GM23338 (cell line): Measurements from ENCODE around the gene UNC5C. TPM values are rescaled to one million over a fixed set of nuclear protein-coding genes. Genes with fewer than 3 reads are reported as not detected.

Experiments used
- ATAC-seq: fragments of 200-7000 bp; cut with Tn5 transposase; 3 replicates; pipeline ENCODE4 v1.9.1; 2020
- DNase-seq: peaks from one replicate; pipeline ENCODE4 v3.0.0-alpha.2; 2015; ENCODE audit warnings: low spot score
- H2AFZ ChIP-seq: fragments of 200-600 bp; sonication (generic); 2 replicates; pipeline ENCODE4 v1.8.0; 2016; ENCODE audit warnings: antibody characterized with exemption, mild to moderate bottlenecking, moderate library complexity
- H3F3A ChIP-seq: fragments of 200-600 bp; sonication (generic); replicated peaks from 2 replicates; pipeline ENCODE4 v1.8.0; 2017; ENCODE audit warnings: antibody characterized with exemption, mixed run types, low read depth
- H3K27ac ChIP-seq: fragments of 200-600 bp; sonication (generic); 2 replicates; pipeline ENCODE4 v1.6.1; 2016; ENCODE audit warnings: low read depth
- H3K27me3 ChIP-seq: fragments of 200-600 bp; sonication (generic); 2 replicates; pipeline ENCODE4 v1.8.0; 2016; ENCODE audit warnings: mild to moderate bottlenecking, mixed run types, moderate library complexity; ENCODE audit not compliant: insufficient read depth
- H3K36me3 ChIP-seq: fragments of 200-600 bp; sonication (generic); 2 replicates; pipeline ENCODE4 v1.8.0; 2016; ENCODE audit warnings: mild to moderate bottlenecking; ENCODE audit not compliant: insufficient read depth
- H3K4me1 ChIP-seq: fragments of 200-600 bp; sonication (generic); 2 replicates; pipeline ENCODE4 v1.8.0; 2016; ENCODE audit warnings: mild to moderate bottlenecking, moderate library complexity; ENCODE audit not compliant: insufficient read depth
- H3K4me2 ChIP-seq: fragments of 200-600 bp; sonication (generic); 2 replicates; pipeline ENCODE4 v1.7.1; 2017; ENCODE audit warnings: mixed run types
- H3K4me3 ChIP-seq: fragments of 200-600 bp; sonication (generic); 2 replicates; pipeline ENCODE4 v1.6.1; 2016; ENCODE audit warnings: mixed run types
- H3K79me2 ChIP-seq: fragments of 200-600 bp; sonication (generic); replicated peaks from 2 replicates; pipeline ENCODE4 v1.8.0; 2017; ENCODE audit warnings: mild to moderate bottlenecking; ENCODE audit not compliant: insufficient read depth
- H3K9me2 ChIP-seq: fragments of 200-600 bp; sonication (generic); 2 replicates; pipeline ENCODE4 v1.8.0; 2017; ENCODE audit not compliant: insufficient read depth
- H4K20me1 ChIP-seq: fragments of 200-600 bp; sonication (generic); replicated peaks from 2 replicates; pipeline ENCODE4 v1.8.0; 2017; ENCODE audit warnings: mild to moderate bottlenecking; ENCODE audit not compliant: insufficient read depth
- H3K27ac Mint-ChIP-seq: 2 replicates; pipeline ENCODE4 v1.8.0; 2020; ENCODE audit warnings: inconsistent platforms, mild to moderate bottlenecking, moderate library complexity, mixed read lengths
- H3K27me3 Mint-ChIP-seq: 3 replicates; pipeline ENCODE4 v1.8.0; 2022; ENCODE audit warnings: low read depth, mild to moderate bottlenecking, moderate library complexity, mixed read lengths, inconsistent platforms; ENCODE audit not compliant: insufficient read depth, poor library complexity
- H3K36me3 Mint-ChIP-seq: 3 replicates; pipeline ENCODE4 v1.8.0; 2021; ENCODE audit warnings: low read depth, mild to moderate bottlenecking, inconsistent platforms, moderate library complexity, mixed read lengths
- H3K4me1 Mint-ChIP-seq: 3 replicates; pipeline ENCODE4 v1.8.0; 2020; ENCODE audit warnings: mild to moderate bottlenecking, inconsistent platforms, mixed read lengths
- H3K4me3 Mint-ChIP-seq: 3 replicates; pipeline ENCODE4 v1.8.0; 2021; ENCODE audit warnings: moderate library complexity, mild to moderate bottlenecking, inconsistent platforms, mixed read lengths
- H3K9me3 Mint-ChIP-seq: 3 replicates; pipeline ENCODE4 v1.8.0; 2020; ENCODE audit warnings: moderate library complexity, mild to moderate bottlenecking, inconsistent platforms, mixed read lengths
- polyA plus RNA-seq: library from polyadenylated mRNA; unstranded; fragments of >200 nt; fragmentation: Nextera tagmentation; extraction: Ambion mirVana; gene quantifications from 2 replicates; pipeline ENCODE4 v1.2.1, GENCODE V29; 2016
- total RNA-seq: library from RNA; depleted of rRNA; stranded (reverse); fragments of >200 nt; shearing (Covaris generic); gene quantifications from 2 replicates; pipeline ENCODE4 v1.2.3, GENCODE V29; 2014
- TF ChIP-seq, protein P1 (sequence below): IDR thresholded peaks from 2 replicates; pipeline ENCODE4 v1.6.1; 2016; ENCODE audit warnings: antibody characterized with exemption
- TF ChIP-seq, protein P2 (sequence below), 2 experiments: fragments of 200-600 bp in 1 of 2; sonication (generic) in 1 of 2; conservative IDR thresholded peaks; 2 replicates each; pipeline versions ENCODE4 v1.5.1 to v1.6.1; 2016 to 2017; ENCODE audit warnings: antibody characterized with exemption in 2 of 2, low read depth in 2 of 2, mild to moderate bottlenecking in 2 of 2, moderate library complexity in 1 of 2
- TF ChIP-seq, protein P3 (sequence below): fragments of 250-450 bp; sonication (Bioruptor Pico); IDR thresholded peaks from 2 replicates; pipeline ENCODE4 v1.5.0; 2020; ENCODE audit warnings: mild to moderate bottlenecking, moderate library complexity

UNC5C gene
- total and polyA plus RNA-seq, 2 experiments from 2014 or later, result 0.08 to 0.21 TPM

DNA sequence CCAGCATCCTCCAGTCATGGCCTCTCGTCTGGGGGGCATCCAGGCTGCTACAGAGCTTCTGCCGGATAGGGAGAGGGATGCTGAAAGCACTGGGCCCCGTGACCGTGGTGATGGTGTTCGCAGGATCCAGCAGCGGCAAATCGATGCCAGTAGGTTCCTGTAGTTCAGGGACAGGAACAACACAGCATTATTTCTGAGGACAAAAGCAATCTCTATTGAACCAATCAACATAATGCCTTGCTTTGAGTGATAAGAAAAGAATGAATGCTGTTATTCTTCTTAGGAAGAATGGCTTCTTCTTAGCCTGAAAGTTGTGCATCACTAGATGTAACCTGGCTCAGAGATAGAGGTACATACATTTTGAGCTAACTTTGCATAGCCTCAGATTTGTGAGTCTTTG is 378.6 kb downstream of the UNC5C start (continued):
- TF ChIP-seq, protein P1, sequence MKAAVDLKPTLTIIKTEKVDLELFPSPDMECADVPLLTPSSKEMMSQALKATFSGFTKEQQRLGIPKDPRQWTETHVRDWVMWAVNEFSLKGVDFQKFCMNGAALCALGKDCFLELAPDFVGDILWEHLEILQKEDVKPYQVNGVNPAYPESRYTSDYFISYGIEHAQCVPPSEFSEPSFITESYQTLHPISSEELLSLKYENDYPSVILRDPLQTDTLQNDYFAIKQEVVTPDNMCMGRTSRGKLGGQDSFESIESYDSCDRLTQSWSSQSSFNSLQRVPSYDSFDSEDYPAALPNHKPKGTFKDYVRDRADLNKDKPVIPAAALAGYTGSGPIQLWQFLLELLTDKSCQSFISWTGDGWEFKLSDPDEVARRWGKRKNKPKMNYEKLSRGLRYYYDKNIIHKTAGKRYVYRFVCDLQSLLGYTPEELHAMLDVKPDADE, result no peak

DNA sequence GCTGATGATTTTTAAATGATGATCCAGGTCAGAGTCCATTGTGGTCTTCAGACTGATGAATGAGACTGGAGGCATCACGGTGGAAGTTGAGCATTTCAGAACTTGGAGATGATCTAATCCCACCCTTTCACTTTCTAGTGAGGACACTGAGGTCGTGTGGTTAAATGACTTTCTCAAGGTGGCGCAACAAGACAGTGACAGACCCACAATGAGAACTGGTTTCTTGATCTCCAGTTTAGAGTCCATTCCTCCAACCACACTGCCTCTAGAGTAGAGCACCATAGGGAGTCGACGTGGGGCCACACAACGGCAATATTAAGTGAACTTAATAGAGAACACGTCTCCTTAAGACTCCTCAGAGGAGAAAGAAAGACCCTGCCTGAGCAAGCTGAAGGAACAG is 381.0 kb downstream of the UNC5C start:
- Mint-ChIP-seq H3K4me1 (no peaks in the 10 kb centered on the region), H3K4me3 (no peak overlapping the region), H3K27me3 (no peaks in the 10 kb centered on the region), H3K9me3 (peaks cover 5% of the 10 kb centered on the region; the same call in 1 of the 3 replicates), H3K36me3 (no peaks in the 10 kb centered on the region; the same call in 2 of the 3 replicates), H3K27ac (no peak overlapping the region)
- DNase-seq (no peak), ATAC-seq (no peak)
- Histone ChIP-seq H3K27ac (no peak overlapping the region), H2AFZ (no peak overlapping the region), H3K36me3 (no peaks in the 10 kb centered on the region), H3K27me3 (no peaks in the 10 kb centered on the region), H3K79me2 (no peaks in the 10 kb centered on the region), H3K4me3 (no peak overlapping the region), H3K4me2 (no peak overlapping the region), H3K9me2 (no peaks in the 10 kb centered on the region), H3K4me1 (no peaks in the 10 kb centered on the region), H3F3A (no peaks in the 10 kb centered on the region), H4K20me1 (no peaks in the 10 kb centered on the region)
- TF ChIP-seq, protein P2, sequence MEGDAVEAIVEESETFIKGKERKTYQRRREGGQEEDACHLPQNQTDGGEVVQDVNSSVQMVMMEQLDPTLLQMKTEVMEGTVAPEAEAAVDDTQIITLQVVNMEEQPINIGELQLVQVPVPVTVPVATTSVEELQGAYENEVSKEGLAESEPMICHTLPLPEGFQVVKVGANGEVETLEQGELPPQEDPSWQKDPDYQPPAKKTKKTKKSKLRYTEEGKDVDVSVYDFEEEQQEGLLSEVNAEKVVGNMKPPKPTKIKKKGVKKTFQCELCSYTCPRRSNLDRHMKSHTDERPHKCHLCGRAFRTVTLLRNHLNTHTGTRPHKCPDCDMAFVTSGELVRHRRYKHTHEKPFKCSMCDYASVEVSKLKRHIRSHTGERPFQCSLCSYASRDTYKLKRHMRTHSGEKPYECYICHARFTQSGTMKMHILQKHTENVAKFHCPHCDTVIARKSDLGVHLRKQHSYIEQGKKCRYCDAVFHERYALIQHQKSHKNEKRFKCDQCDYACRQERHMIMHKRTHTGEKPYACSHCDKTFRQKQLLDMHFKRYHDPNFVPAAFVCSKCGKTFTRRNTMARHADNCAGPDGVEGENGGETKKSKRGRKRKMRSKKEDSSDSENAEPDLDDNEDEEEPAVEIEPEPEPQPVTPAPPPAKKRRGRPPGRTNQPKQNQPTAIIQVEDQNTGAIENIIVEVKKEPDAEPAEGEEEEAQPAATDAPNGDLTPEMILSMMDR (conservative IDR thresholded peaks at IDR 0.05; ENCODE audit: low read depth in 2 of 2), result peak; percentile 13 to 70; a peak in 3 of 4 replicates
- TF ChIP-seq, protein P3, sequence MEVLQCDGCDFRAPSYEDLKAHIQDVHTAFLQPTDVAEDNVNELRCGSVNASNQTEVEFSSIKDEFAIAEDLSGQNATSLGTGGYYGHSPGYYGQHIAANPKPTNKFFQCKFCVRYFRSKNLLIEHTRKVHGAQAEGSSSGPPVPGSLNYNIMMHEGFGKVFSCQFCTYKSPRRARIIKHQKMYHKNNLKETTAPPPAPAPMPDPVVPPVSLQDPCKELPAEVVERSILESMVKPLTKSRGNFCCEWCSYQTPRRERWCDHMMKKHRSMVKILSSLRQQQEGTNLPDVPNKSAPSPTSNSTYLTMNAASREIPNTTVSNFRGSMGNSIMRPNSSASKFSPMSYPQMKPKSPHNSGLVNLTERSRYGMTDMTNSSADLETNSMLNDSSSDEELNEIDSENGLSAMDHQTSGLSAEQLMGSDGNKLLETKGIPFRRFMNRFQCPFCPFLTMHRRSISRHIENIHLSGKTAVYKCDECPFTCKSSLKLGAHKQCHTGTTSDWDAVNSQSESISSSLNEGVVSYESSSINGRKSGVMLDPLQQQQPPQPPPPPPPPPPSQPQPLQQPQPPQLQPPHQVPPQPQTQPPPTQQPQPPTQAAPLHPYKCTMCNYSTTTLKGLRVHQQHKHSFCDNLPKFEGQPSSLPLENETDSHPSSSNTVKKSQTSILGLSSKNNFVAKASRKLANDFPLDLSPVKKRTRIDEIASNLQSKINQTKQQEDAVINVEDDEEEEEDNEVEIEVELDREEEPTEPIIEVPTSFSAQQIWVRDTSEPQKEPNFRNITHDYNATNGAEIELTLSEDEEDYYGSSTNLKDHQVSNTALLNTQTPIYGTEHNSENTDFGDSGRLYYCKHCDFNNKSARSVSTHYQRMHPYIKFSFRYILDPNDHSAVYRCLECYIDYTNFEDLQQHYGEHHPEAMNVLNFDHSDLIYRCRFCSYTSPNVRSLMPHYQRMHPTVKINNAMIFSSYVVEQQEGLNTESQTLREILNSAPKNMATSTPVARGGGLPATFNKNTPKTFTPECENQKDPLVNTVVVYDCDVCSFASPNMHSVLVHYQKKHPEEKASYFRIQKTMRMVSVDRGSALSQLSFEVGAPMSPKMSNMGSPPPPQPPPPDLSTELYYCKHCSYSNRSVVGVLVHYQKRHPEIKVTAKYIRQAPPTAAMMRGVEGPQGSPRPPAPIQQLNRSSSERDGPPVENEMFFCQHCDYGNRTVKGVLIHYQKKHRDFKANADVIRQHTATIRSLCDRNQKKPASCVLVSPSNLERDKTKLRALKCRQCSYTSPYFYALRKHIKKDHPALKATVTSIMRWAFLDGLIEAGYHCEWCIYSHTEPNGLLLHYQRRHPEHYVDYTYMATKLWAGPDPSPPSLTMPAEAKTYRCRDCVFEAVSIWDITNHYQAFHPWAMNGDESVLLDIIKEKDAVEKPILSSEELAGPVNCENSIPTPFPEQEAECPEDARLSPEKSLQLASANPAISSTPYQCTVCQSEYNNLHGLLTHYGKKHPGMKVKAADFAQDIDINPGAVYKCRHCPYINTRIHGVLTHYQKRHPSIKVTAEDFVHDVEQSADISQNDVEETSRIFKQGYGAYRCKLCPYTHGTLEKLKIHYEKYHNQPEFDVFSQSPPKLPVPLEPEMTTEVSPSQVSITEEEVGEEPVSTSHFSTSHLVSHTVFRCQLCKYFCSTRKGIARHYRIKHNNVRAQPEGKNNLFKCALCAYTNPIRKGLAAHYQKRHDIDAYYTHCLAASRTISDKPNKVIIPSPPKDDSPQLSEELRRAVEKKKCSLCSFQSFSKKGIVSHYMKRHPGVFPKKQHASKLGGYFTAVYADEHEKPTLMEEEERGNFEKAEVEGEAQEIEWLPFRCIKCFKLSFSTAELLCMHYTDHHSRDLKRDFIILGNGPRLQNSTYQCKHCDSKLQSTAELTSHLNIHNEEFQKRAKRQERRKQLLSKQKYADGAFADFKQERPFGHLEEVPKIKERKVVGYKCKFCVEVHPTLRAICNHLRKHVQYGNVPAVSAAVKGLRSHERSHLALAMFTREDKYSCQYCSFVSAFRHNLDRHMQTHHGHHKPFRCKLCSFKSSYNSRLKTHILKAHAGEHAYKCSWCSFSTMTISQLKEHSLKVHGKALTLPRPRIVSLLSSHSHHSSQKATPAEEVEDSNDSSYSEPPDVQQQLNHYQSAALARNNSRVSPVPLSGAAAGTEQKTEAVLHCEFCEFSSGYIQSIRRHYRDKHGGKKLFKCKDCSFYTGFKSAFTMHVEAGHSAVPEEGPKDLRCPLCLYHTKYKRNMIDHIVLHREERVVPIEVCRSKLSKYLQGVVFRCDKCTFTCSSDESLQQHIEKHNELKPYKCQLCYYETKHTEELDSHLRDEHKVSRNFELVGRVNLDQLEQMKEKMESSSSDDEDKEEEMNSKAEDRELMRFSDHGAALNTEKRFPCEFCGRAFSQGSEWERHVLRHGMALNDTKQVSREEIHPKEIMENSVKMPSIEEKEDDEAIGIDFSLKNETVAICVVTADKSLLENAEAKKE (CRISPR knock-in tag), result no peak
